ENCODE results near the gene ASCC3.
"Not testable (repeated sequence)": the region's sequence is repeated elsewhere in the genome, so short reads cannot be mapped to it uniquely, and the experiment has no call there.

Gene ASCC3, protein sequence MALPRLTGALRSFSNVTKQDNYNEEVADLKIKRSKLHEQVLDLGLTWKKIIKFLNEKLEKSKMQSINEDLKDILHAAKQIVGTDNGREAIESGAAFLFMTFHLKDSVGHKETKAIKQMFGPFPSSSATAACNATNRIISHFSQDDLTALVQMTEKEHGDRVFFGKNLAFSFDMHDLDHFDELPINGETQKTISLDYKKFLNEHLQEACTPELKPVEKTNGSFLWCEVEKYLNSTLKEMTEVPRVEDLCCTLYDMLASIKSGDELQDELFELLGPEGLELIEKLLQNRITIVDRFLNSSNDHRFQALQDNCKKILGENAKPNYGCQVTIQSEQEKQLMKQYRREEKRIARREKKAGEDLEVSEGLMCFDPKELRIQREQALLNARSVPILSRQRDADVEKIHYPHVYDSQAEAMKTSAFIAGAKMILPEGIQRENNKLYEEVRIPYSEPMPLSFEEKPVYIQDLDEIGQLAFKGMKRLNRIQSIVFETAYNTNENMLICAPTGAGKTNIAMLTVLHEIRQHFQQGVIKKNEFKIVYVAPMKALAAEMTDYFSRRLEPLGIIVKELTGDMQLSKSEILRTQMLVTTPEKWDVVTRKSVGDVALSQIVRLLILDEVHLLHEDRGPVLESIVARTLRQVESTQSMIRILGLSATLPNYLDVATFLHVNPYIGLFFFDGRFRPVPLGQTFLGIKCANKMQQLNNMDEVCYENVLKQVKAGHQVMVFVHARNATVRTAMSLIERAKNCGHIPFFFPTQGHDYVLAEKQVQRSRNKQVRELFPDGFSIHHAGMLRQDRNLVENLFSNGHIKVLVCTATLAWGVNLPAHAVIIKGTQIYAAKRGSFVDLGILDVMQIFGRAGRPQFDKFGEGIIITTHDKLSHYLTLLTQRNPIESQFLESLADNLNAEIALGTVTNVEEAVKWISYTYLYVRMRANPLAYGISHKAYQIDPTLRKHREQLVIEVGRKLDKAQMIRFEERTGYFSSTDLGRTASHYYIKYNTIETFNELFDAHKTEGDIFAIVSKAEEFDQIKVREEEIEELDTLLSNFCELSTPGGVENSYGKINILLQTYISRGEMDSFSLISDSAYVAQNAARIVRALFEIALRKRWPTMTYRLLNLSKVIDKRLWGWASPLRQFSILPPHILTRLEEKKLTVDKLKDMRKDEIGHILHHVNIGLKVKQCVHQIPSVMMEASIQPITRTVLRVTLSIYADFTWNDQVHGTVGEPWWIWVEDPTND (N-terminal part only)

DNA sequence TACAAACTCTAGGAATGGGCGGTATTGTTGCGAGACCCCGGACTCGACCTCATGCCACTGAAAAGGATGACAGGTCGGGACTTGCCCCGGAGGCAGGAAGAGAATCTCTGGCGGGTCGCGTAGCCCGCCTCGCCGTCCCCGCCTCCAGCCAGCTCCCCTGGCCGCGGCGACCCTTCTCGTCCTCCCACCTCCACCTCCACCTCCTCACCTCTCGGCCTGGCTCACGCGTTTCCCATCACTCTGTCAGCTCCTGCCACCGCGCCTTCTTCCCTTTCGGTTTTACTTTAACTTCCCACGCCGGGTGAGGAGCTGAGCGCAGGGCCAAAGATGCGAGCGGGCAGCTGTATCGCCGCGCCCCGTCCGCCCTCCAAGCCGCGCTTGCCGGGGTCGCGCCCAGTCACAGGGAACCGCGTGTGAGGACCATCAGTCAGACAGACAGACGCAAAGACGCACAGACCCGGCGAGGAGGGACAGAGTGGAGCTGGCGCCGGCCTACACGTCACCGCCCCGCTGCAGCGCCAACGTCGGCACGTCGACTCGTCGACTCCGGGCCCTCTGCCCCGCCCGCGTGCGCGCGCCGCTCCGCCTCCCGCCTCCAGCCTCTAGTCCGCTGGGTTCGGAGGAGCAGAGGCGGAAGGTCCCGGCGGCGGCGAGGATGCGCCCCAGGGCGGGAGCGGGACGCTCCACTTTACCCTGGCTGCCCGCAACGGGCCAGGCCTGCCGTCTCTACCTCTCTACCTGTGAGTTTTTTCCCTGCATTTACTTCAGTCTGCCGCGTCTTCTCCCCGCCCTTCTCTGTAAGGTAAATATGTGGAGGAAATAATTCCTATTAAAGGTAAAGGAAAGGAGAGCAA is at the start of gene ASCC3:
TSS of gene ASCC3 (minus strand) at position 477 of the 854 bp plus-strand sequence. CDS start 13,332 bp downstream, outside the sequence.
- DNase-seq, result peak; percentile 95

DNA sequence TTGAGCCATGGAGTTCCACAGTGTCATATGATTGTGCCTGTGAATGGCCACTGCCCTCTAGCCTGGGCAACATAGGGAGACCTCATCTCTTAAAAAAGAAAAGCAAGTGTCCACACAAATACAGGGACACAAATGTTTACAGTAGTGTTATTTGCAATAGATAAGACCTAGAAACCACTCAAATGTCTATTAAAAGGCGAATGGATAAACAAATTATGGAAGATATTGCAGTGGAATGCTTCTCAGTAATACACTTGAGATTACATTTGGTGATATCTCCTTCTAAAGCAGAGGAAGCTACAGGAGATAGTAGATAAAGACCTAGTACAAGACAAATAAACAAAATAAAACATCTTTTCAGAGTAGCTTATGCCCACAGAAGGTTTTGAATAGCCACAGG is 44.6 kb upstream of the ASCC3 start:
- no peak for DNase-seq

DNA sequence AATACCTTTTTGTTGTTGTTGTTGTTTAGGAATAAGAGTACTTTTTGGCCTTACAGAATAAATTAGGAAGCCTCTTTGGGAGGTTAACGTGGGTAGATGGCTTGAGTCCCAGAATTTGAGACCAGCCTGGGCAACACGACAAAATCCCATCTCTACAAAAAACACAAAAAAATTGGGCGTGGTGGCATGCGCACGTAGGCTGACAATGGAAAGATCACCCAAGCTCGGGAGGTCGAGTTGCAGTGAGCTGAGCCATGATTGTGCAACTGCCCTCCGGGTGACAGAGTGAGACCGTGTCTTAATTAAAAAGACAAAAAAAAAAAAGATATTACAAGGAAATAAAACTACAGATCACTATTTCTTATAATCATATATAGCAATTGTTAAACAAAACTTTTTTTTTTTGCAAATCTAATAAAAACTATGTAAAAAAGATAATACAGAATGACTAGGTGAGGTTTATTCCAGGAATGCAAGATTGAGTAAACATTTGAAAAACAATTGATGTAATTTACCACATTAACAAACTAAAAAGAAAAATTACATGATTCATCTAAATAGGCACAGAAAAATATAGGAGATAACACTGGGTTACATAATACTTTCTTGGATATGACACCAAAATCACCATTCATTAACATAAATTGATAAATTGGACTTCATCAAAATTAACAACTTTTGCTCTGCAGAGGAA is 43.6 kb upstream of the ASCC3 start:
- no peak for DNase-seq

- DNase-seq, result no peak
Measured at GRCh38 chr6:100923481-100924165, 42.5 kb upstream of the ASCC3 start.

DNA sequence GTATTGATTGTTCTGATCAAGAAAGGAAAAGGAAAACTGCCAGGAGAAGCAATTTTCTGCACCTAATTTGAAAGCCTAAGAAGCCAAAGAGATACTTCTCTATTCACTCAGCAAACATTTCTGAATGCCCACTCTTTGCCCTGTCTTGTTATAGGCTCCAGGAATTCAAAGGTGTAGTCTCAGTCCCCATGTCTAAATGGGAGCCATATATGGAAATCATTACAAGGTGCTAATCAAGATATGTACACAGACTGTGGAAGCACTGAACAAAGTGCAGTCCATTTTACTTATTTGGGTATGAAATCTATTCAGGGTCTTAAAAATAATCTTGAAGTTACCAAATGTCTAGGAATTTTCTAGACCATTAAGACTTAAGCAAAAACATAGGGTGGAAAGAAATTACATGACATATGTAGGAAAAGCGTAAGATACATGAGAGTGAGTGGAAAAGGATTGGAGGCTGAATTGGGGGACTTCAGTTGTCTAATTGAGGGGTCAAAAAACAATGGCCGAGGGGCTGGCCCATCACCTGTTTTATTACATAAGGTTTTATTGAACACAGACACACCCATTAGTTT is 39.0 kb upstream of the ASCC3 start:
- DNase-seq, result no peak

- DNase-seq, result no peak
Measured at GRCh38 chr6:100918152-100918551, 37.0 kb upstream of the ASCC3 start.

DNA sequence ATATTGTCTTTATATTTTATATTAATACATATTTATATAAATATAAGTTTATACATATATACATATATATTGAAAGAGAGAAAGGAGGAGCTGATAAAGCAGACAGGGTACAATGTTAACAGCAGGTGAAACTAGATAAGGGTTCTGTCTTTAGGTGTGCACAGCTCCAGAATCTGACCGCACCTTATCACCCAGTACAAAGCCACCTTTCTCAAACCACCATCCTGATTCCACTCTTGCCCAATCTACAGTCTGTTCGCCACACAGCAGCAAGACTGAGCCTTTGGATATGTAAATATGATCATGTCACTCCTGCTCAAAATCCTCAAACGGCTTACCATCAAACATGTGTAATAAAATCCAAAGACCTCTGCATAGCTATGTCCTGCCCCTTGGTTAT is 34.7 kb upstream of the ASCC3 start:
- DNase-seq, result no peak

- no peak for DNase-seq
Measured at GRCh38 chr6:100913400-100914276, 32.5 kb upstream of the ASCC3 start.

DNA sequence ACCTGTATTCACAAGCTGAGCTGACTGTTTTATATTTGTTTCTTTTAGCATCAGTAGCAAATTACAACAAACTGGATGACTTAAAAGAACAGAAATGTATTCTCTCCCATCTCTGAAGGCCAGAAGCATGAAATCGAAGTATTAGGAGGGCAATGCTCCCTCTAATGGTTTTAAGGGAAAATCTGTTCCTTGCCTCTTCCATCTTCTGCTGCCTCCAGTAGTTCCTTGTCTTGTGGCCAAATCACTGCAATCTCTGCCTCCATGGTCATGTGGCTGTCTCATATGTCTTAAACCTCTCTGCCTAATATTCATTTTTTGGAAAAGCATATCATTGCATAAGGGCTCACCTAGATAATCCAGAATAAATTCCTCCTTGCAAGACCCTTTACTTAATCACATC is 25.2 kb upstream of the ASCC3 start:
- peak; percentile 33 for DNase-seq

- DNase-seq, result no peak
Measured at GRCh38 chr6:100905067-100905466, 23.9 kb upstream of the ASCC3 start.

- DNase-seq, result no peak
Measured at GRCh38 chr6:100904316-100904715, 23.2 kb upstream of the ASCC3 start.

GRCh38 chr6:100901582-100901981 is 20.5 kb upstream of the ASCC3 start:
- DNase-seq, result no peak

GRCh38 chr6:100899202-100899601 is 18.1 kb upstream of the ASCC3 start:
- no peak for DNase-seq

GRCh38 chr6:100897671-100898070 is 16.5 kb upstream of the ASCC3 start:
- no peak for DNase-seq

GRCh38 chr6:100893743-100894142 is 12.6 kb upstream of the ASCC3 start:
- DNase-seq, result no peak

DNA sequence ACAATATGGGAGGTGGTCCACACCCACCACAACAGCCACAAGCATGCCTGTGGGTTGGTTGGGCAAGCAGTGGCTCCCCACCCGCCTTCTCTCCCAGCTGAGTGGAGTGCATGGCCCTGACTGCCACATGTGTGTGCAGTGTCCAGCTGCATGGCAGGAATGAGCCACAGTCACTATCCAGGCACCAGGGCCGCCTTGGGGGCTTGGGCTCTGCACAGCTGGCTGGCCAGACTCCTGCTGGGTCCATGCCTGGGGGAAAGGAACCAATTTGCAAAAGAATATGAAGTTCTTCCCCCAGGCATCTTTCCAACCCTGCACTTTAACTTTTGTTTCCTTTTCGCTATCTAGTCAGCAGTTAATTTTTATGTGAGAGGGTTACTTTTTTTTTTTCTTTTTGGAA is 11.6 kb upstream of the ASCC3 start:
- no peak for DNase-seq

DNA sequence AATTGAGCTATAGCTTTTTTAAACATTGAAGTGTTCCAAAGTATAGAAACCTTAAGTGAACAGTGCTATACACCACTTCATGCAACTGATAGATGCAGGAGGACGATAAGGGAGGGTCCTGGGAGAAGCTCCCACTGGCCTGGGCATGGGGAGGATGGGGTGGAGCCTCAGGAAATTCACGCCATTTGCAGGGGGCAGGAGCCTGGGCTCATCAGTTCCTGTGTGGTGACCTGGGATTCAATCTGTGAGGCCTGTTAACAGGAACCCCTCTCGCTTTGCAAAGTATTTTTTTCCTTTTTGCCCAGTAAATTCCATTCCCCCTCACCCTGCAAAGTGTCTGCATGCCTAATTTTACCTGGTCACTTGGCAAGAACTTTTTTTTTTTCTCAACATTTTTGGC is 11.0 kb upstream of the ASCC3 start:
- DNase-seq, result no peak

DNA sequence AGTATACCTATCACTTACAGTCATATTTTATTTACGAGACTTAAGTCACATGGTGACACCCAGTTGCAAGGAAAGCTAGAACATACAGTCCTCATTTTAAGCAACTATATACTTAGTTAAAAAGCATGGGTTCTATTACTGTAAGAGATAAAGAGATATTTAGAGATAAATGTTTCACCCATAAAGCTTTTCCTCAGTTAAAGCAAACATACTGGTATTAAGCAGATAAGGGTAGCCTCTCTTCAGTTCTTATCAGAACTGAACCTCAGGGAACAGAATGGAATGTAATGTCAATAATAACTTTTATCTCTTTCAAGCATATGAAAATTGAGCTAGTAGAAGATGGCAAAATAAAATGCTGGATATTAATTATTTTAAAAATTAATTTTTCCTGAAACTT is 9.9 kb upstream of the ASCC3 start:
- DNase-seq, result no peak

DNA sequence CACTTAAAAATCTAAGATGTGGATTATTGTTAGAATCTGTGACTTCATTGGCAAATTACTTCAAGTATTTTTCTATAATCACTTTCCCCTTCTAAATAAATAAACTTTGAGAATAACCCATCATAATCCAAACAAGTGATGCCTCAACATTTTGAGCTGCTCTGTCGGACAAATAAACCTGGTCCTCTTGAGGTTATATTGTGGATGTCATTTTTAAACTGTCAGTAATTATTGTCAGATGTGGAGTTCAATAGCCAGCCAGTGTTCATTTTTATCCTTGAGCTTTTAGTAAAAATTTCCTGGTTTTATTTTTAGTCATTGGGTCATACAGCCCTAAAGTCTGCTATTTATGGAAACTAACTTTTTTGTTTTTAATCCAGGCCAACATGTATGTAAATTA is 9.5 kb upstream of the ASCC3 start:
- not testable (repeated sequence) for DNase-seq

GRCh38 chr6:100889351-100889750 is 8.2 kb upstream of the ASCC3 start:
- DNase-seq, result no peak

Data from HCEC 1CT (cell line).